ENCODE data around the gene MYRIP. TPM values are rescaled to one million over a fixed set of nuclear protein-coding genes. Genes with fewer than 3 reads are reported as not detected.

Gene MYRIP
- total and polyA plus RNA-seq, 5 donors from 2014 or later, result not detected

DNA sequence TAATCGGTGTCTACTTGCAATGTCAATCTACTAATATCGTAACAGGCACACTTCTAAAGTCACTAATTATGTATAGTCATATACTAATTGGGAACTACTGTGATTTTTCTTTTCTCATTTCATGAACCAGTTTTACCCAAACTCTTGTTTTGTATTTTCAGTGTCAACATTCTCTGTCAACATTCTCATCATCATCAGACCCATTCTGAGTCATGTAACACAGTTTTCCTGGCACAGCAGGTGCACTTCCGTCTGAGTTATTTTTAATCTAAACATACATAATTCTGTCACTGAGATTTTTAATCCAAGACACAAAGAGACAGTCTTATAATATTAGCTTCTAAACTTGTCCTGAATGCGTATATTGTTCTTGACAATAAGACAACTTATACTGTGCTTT lies 295.0 kb downstream of the MYRIP start:
- Mint-ChIP-seq H3K4me3 (no peak overlapping the region), H3K27me3 (peaks cover 5% of the 10 kb centered on the region), H3K4me1 (no peaks in the 10 kb centered on the region), H3K36me3 (no peaks in the 10 kb centered on the region), H3K27ac (no peak overlapping the region), H3K9me3 (peaks cover 0 to 7% (median 0%) of the 10 kb centered on the region in 7 donors)
- H3K4me3 ChIP-seq (ENCODE audit: low read depth, low read length), result no peak overlapping the region
- no peak for ATAC-seq (ENCODE audit: low read depth in 2 of 2)
- no peak for DNase-seq
- H3K4me1 ChIP-seq (ENCODE audit: control insufficient read depth, insufficient read depth, low read length, poor library complexity, severe bottlenecking), result no peaks in the 10 kb centered on the region
- H3K27ac ChIP-seq (ENCODE audit: insufficient read depth, low read length, poor library complexity, severe bottlenecking), result no peak overlapping the region
- H3K9me3 ChIP-seq (ENCODE audit: control insufficient read depth in 2 of 2, low read length in 2 of 2), result peaks cover 2 to 4% of the 10 kb centered on the region in 2 experiments
- H3K27me3 ChIP-seq (ENCODE audit: control insufficient read depth, insufficient read depth, low read length), result peaks cover 2% of the 10 kb centered on the region
- no peaks in the 10 kb centered on the region for H3K36me3 ChIP-seq (ENCODE audit: control insufficient read depth, insufficient read depth, low read length)

DNA sequence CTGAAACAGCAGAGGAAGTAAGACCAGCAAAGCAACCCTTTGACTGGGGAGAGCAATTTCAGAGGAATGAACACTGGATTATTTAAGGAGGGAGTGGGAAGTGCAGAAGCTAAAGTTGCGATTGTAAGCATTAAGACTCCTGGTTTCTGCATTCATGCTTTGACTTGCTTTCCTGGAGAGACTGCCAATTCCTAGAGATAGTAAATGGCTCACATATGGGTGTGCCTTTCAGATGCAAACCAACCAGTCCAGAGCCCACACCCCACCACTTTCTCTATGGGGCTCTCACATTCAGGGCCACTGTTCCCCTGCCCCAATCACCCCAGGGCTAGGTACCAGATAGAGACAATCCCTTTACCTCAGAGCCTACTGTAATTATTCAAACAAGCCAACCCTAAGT lies 299.2 kb downstream of the MYRIP start:
- Mint-ChIP-seq H3K27me3 (no peaks in the 10 kb centered on the region), H3K4me3 (no peak overlapping the region), H3K4me1 (no peaks in the 10 kb centered on the region), H3K36me3 (no peaks in the 10 kb centered on the region), H3K27ac (no peak overlapping the region), H3K9me3 (peaks cover 0 to 2% (median 0%) of the 10 kb centered on the region in 7 donors)
- peaks cover 2% of the 10 kb centered on the region for H3K27me3 ChIP-seq (ENCODE audit: control insufficient read depth, insufficient read depth, low read length)
- DNase-seq, result no peak
- no peak for ATAC-seq (ENCODE audit: low read depth in 2 of 2)
- H3K4me1 ChIP-seq (ENCODE audit: control insufficient read depth, insufficient read depth, low read length, poor library complexity, severe bottlenecking), result no peaks in the 10 kb centered on the region
- no peak overlapping the region for H3K4me3 ChIP-seq (ENCODE audit: low read depth, low read length)
- no peaks in the 10 kb centered on the region for H3K36me3 ChIP-seq (ENCODE audit: control insufficient read depth, insufficient read depth, low read length)
- H3K27ac ChIP-seq (ENCODE audit: insufficient read depth, low read length, poor library complexity, severe bottlenecking), result no peak overlapping the region
- H3K9me3 ChIP-seq (ENCODE audit: control insufficient read depth in 2 of 2, low read length in 2 of 2), result no peaks in the 10 kb centered on the region

DNA sequence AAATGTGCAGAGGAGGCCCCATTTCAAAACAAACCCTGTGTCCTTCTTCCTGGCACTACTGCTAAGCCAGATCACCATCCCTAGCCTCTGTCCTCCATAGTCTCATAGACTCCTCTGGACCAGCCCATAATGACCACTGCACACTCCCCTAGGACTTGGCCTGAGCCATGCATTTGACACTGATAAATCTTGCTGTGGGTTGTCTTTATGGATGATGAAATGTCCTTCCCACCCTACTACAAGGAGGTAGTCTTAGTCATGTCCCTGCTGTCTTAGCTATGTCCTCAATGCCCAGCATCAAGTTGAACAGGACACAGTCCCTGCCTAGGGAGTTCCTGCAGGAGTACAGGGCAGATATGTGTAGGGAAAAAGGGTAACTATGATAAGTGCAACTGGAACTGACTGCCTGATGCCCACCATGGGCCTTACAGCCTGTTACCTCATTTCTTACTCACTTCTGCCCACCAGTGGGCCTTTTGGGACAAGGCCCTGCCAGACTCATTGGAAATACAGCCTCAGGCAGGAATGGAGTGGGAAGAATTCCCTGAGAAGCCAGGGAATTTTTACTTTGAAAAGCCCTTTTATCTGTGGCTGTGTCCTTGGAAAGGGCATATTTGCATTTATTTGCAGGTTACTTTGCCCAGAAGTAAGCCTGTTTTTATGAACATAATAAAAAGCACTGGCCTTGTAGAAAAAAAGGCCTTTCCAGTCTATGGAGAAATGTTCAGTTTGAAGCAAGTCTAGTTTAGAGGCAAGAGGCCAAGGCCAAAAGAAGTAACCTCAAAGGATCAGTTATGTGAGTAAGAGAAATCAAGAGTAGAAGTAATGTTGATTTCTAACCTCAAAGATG lies 300.5 kb downstream of the MYRIP start:
- no peak overlapping the region for H3K4me3 ChIP-seq (ENCODE audit: low read depth, low read length)
- no peak overlapping the region for H3K27ac ChIP-seq (ENCODE audit: insufficient read depth, low read length, poor library complexity, severe bottlenecking)
- no peak overlapping the region for H3K4me3 Mint-ChIP-seq
- H3K4me1 Mint-ChIP-seq, result no peaks in the 10 kb centered on the region
- H3K27me3 Mint-ChIP-seq, result no peaks in the 10 kb centered on the region
- no peaks in the 10 kb centered on the region for H3K36me3 ChIP-seq (ENCODE audit: control insufficient read depth, insufficient read depth, low read length)
- no peak overlapping the region for H3K27ac Mint-ChIP-seq
- no peaks in the 10 kb centered on the region for H3K4me1 ChIP-seq (ENCODE audit: control insufficient read depth, insufficient read depth, low read length, poor library complexity, severe bottlenecking)
- ATAC-seq (ENCODE audit: low read depth in 2 of 2) (no peak), DNase-seq (no peak)
- peaks cover 0 to 2% (median 0%) of the 10 kb centered on the region in 7 donors for H3K9me3 Mint-ChIP-seq
- H3K36me3 Mint-ChIP-seq, result no peaks in the 10 kb centered on the region
- H3K27me3 ChIP-seq (ENCODE audit: control insufficient read depth, insufficient read depth, low read length), result peaks cover 2% of the 10 kb centered on the region
- H3K9me3 ChIP-seq (ENCODE audit: control insufficient read depth in 2 of 2, low read length in 2 of 2), result no peaks in the 10 kb centered on the region

DNA sequence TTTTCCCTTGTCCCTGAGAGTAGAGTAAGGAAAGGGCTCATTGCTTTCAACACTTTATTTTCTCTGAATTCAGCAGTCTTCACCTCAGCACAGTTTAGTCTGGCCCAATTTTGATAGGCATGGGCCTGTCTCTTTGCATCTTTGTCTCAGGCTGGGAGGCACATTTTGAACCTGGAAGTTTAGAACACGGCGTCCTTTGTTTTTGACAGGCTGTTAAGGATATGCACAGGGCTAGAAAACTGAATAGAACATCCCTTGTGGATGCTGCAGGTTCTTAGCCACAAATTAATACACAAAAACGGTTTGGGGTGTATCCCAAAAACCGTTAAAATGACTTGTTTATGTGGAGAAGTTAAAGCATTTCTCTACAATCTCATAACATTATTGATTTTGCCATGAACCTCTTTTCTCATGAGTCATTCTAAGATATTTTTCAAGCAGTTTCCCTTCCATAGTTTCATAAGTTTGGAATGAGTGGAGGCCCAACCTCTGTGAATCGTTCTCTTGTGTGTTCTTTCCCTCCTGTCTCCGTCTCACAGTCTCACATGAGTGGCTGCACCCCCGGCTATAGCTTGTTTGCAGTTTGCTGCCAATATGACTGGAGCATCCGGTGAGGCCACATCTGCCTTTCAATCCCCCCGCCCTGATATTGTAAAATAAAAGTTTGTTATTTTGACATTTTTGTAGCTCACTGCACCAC lies 307.2 kb downstream of the MYRIP start:
- no peaks in the 10 kb centered on the region for H3K36me3 Mint-ChIP-seq
- ATAC-seq (ENCODE audit: low read depth in 2 of 2), result no peak
- H3K4me3 ChIP-seq (ENCODE audit: low read depth, low read length), result no peak overlapping the region
- no peak overlapping the region for H3K4me3 Mint-ChIP-seq
- H3K4me1 Mint-ChIP-seq, result no peaks in the 10 kb centered on the region
- no peaks in the 10 kb centered on the region for H3K9me3 ChIP-seq (ENCODE audit: control insufficient read depth in 2 of 2, low read length in 2 of 2)
- DNase-seq, result no peak
- H3K4me1 ChIP-seq (ENCODE audit: control insufficient read depth, insufficient read depth, low read length, poor library complexity, severe bottlenecking), result no peaks in the 10 kb centered on the region
- no peak overlapping the region for H3K27ac ChIP-seq (ENCODE audit: insufficient read depth, low read length, poor library complexity, severe bottlenecking)
- H3K27me3 Mint-ChIP-seq, result no peaks in the 10 kb centered on the region
- H3K9me3 Mint-ChIP-seq, result peaks cover 0 to 1% (median 0%) of the 10 kb centered on the region in 7 donors
- H3K36me3 ChIP-seq (ENCODE audit: control insufficient read depth, insufficient read depth, low read length), result no peaks in the 10 kb centered on the region
- no peak overlapping the region for H3K27ac Mint-ChIP-seq
- no peaks in the 10 kb centered on the region for H3K27me3 ChIP-seq (ENCODE audit: control insufficient read depth, insufficient read depth, low read length)

DNA sequence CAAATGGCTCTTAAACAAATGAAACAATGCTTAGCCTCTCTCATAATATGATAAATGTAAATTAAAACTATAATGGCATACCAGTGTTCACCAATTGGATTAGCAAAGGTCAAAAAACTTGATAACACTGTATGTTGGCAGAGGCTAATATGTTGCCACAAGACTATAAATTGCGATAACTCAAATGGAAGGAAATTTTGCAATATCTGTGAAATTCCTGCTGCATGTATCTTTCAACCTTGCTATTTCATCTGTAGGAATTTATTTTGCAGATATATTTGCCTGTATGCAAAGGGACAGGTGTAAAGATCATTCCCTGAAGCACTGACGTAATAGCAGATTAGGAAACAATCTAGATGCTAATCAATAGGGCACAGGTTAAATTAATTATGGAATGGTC lies 308.7 kb downstream of the MYRIP start:
- Histone ChIP-seq H3K4me3 (ENCODE audit: low read depth, low read length) (no peak overlapping the region), H3K4me1 (ENCODE audit: control insufficient read depth, insufficient read depth, low read length, poor library complexity, severe bottlenecking) (no peaks in the 10 kb centered on the region), H3K36me3 (ENCODE audit: control insufficient read depth, insufficient read depth, low read length) (no peaks in the 10 kb centered on the region), H3K27ac (ENCODE audit: insufficient read depth, low read length, poor library complexity, severe bottlenecking) (no peak overlapping the region), H3K27me3 (ENCODE audit: control insufficient read depth, insufficient read depth, low read length) (no peaks in the 10 kb centered on the region), H3K9me3 (ENCODE audit: control insufficient read depth in 2 of 2, low read length in 2 of 2) (no peaks in the 10 kb centered on the region)
- Mint-ChIP-seq H3K4me3 (no peak overlapping the region), H3K9me3 (peaks cover 0 to 1% (median 0%) of the 10 kb centered on the region in 7 donors), H3K36me3 (no peaks in the 10 kb centered on the region), H3K4me1 (no peaks in the 10 kb centered on the region), H3K27ac (no peak overlapping the region), H3K27me3 (no peaks in the 10 kb centered on the region)
- no peak for DNase-seq
- no peak for ATAC-seq (ENCODE audit: low read depth in 2 of 2)

DNA sequence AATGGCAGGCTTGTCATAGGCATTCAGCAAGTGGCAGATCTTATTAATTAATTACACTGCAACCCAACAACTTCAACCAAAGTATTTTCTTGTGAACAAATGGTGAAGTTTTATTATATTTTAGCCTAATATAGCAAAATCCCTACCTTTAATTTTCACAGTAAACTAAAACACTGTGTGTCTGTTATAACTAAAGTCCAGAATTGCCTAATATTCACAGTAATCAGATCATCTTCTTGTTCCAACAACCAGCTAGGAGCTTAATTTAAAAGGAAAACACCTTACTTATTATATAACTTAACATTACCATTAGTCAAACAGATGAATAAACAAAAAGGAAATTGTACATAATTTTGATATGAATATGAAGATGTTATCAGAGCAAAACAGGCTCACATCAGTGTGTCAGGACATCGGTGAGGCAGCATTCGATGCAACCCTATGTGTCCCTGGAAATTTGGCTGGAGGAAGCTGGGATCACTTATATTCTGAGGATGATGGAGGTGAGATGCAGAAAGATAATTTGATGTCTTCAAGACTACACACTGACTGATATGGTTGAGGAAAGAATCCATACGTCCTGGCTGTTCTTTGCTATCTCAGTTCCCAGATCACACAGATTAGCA lies 310.8 kb downstream of the MYRIP start:
- Mint-ChIP-seq H3K4me1 (no peaks in the 10 kb centered on the region), H3K27me3 (no peaks in the 10 kb centered on the region)
- no peak for ATAC-seq (ENCODE audit: low read depth in 2 of 2)

DNA sequence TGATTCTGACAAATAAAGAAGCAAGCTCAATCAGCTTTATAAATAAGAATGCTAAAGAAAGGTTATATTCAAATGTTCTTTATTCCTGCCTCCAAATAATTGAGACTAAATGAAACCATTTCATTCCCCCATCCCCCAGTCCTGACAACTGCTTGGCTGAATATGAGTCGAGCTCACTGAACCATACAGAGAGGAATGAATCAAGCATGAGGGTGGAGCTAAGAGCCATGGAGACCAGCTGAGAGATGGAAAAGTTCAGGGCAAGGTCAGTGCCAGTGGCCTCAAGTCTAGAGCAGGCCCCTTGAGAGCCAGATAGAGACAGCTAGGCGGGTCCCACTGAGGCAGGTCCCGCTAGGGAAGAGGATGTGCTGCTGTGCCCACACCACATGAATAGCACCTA lies 311.4 kb downstream of the MYRIP start:
- ATAC-seq (ENCODE audit: low read depth in 2 of 2) (no peak), DNase-seq (no peak)
- Mint-ChIP-seq H3K9me3 (peaks cover 0 to 1% (median 0%) of the 10 kb centered on the region in 7 donors), H3K27me3 (no peaks in the 10 kb centered on the region), H3K4me3 (no peak overlapping the region), H3K4me1 (no peaks in the 10 kb centered on the region), H3K36me3 (no peaks in the 10 kb centered on the region), H3K27ac (no peak overlapping the region)
- Histone ChIP-seq H3K27ac (ENCODE audit: insufficient read depth, low read length, poor library complexity, severe bottlenecking) (no peak overlapping the region), H3K4me3 (ENCODE audit: low read depth, low read length) (no peak overlapping the region), H3K9me3 (ENCODE audit: control insufficient read depth in 2 of 2, low read length in 2 of 2) (no peaks in the 10 kb centered on the region), H3K36me3 (ENCODE audit: control insufficient read depth, insufficient read depth, low read length) (no peaks in the 10 kb centered on the region), H3K27me3 (ENCODE audit: control insufficient read depth, insufficient read depth, low read length) (no peaks in the 10 kb centered on the region), H3K4me1 (ENCODE audit: control insufficient read depth, insufficient read depth, low read length, poor library complexity, severe bottlenecking) (no peaks in the 10 kb centered on the region)

More for the DNA sequence above, 310.8 kb downstream of the MYRIP start:
- no peak overlapping the region for H3K27ac Mint-ChIP-seq
- H3K4me1 ChIP-seq (ENCODE audit: control insufficient read depth, insufficient read depth, low read length, poor library complexity, severe bottlenecking), result no peaks in the 10 kb centered on the region
- no peak for DNase-seq
- no peaks in the 10 kb centered on the region for H3K36me3 Mint-ChIP-seq
- H3K9me3 ChIP-seq (ENCODE audit: control insufficient read depth in 2 of 2, low read length in 2 of 2), result no peaks in the 10 kb centered on the region
- H3K27ac ChIP-seq (ENCODE audit: insufficient read depth, low read length, poor library complexity, severe bottlenecking), result no peak overlapping the region
- no peak overlapping the region for H3K4me3 ChIP-seq (ENCODE audit: low read depth, low read length)
- H3K4me3 Mint-ChIP-seq, result no peak overlapping the region
- H3K9me3 Mint-ChIP-seq, result peaks cover 0 to 1% (median 0%) of the 10 kb centered on the region in 7 donors
- no peaks in the 10 kb centered on the region for H3K27me3 ChIP-seq (ENCODE audit: control insufficient read depth, insufficient read depth, low read length)
- no peaks in the 10 kb centered on the region for H3K36me3 ChIP-seq (ENCODE audit: control insufficient read depth, insufficient read depth, low read length)

All from CD4-positive, CD25-positive, alpha-beta regulatory T cell (primary cell).